ENCODE results near the gene RPGRIP1. TPM values are rescaled to one million over a fixed set of nuclear protein-coding genes. Genes with fewer than 3 reads are reported as not detected.

RPGRIP1 gene
- total RNA-seq, 1 donor from 2014 or later, result 1.7 TPM

GRCh38 chr14:21256539-21257393, 23.1 kb upstream of the RPGRIP1 start:
- TF ChIP-seq CTCF (IDR thresholded peaks at IDR 0.05), result no peak
- peak overlapping the region; percentile 26 for H3K27ac ChIP-seq

GRCh38 chr14:21257394-21257909, 22.4 kb upstream of the RPGRIP1 start:
- Histone ChIP-seq H3K4me1 (peaks cover 66% of the 10 kb centered on the region), H3K4me3 (no peak overlapping the region), H3K27me3 (no peaks in the 10 kb centered on the region), H3K9me3 (no peaks in the 10 kb centered on the region), H3K27ac (no peak overlapping the region), H3K36me3 (peaks cover 97% of the 10 kb centered on the region)
- DNase-seq (peak; percentile 22), ATAC-seq (peak; percentile 62)
- intact Hi-C loops (cut with DNase I), result loop anchor here (10.0 kb wide), 1 partner anchor 107 kb away; no protein-coding TSS in a partner anchor
- TF ChIP-seq CTCF (IDR thresholded peaks at IDR 0.05), result no peak

More at GRCh38 chr14:21256539-21257393, 23.1 kb upstream of the RPGRIP1 start:
- Histone ChIP-seq H3K36me3 (peaks cover 97% of the 10 kb centered on the region), H3K9me3 (no peaks in the 10 kb centered on the region), H3K4me3 (no peak overlapping the region), H3K27me3 (no peaks in the 10 kb centered on the region), H3K4me1 (peaks cover 59% of the 10 kb centered on the region)
- no peak for ATAC-seq
- intact Hi-C loops (cut with DNase I), result loop anchor here (10.0 kb wide), 1 partner anchor 108 kb away; no protein-coding TSS in a partner anchor
- DNase-seq, result no peak

- peak; percentile 68 for DNase-seq
- Histone ChIP-seq H3K4me1 (peaks cover 74% of the 10 kb centered on the region), H3K27me3 (no peaks in the 10 kb centered on the region), H3K4me3 (no peak overlapping the region), H3K27ac (no peak overlapping the region), H3K9me3 (no peaks in the 10 kb centered on the region), H3K36me3 (peaks cover 97% of the 10 kb centered on the region)
- peak; percentile 17 for ATAC-seq
- no peak for TF ChIP-seq CTCF (IDR thresholded peaks at IDR 0.05)
- intact Hi-C loops (cut with DNase I), result loop anchor here (10.0 kb wide), 1 partner anchor 107 kb away; no protein-coding TSS in a partner anchor
Observed at GRCh38 chr14:21258005-21258888, 21.6 kb upstream of the RPGRIP1 start.

GRCh38 chr14:21258889-21259787, 20.7 kb upstream of the RPGRIP1 start:
- no peak for TF ChIP-seq CTCF (IDR thresholded peaks at IDR 0.05)
- intact Hi-C loops (cut with DNase I), result loop anchor here (10.0 kb wide), 1 partner anchor 106 kb away; no protein-coding TSS in a partner anchor
- Histone ChIP-seq H3K4me3 (no peak overlapping the region), H3K27me3 (no peaks in the 10 kb centered on the region), H3K36me3 (peaks cover 98% of the 10 kb centered on the region), H3K27ac (no peak overlapping the region), H3K9me3 (no peaks in the 10 kb centered on the region), H3K4me1 (peaks cover 83% of the 10 kb centered on the region)
- ATAC-seq, result no peak
- DNase-seq, result no peak
